Neural cell (in vitro differentiated cells): Measurements from ENCODE around the gene KLHL3. TPM values are rescaled to one million over a fixed set of nuclear protein-coding genes. Genes with fewer than 3 reads are reported as not detected.

Experiments
- H2AFZ ChIP-seq: fragments of 200-600, 300-800 bp; sonication (generic), shearing (Covaris generic); 2 replicates; pipeline ENCODE4 v1.6.0; 2014; ENCODE audit warnings: low read depth, mild to moderate bottlenecking, antibody characterized with exemption, low read length, moderate library complexity
- H3F3A ChIP-seq: fragments of 200-600 bp; shearing (Covaris generic); 2 replicates; pipeline ENCODE4 v1.6.1; 2016; ENCODE audit warnings: mild to moderate bottlenecking, moderate library complexity, mixed read lengths, antibody characterized with exemption, low read length; ENCODE audit not compliant: insufficient read depth, poor library complexity, severe bottlenecking
- H3K27ac ChIP-seq: fragments of 200-600, 300-800 bp; sonication (generic), shearing (Covaris generic); 2 replicates; pipeline ENCODE4 v1.5.1; 2014; ENCODE audit warnings: mild to moderate bottlenecking, low read length, moderate library complexity
- H3K27me3 ChIP-seq: fragments of 300-800, 200-600 bp; sonication (generic), shearing (Covaris generic); 2 replicates; pipeline ENCODE4 v1.6.0; 2014; ENCODE audit warnings: mild to moderate bottlenecking, low read depth, low read length, moderate library complexity; ENCODE audit not compliant: insufficient read depth
- H3K36me3 ChIP-seq: fragments of 300-800, 200-600 bp; sonication (generic), shearing (Covaris generic); 2 replicates; pipeline ENCODE4 v1.5.1; 2014; ENCODE audit warnings: mild to moderate bottlenecking, antibody characterized with exemption, low read length, moderate library complexity; ENCODE audit not compliant: insufficient read depth
- H3K4me2 ChIP-seq: fragments of 300-800, 200-600 bp; sonication (generic), shearing (Covaris generic); 2 replicates; pipeline ENCODE4 v1.6.0; 2014; ENCODE audit warnings: mild to moderate bottlenecking, low read length
- H3K4me3 ChIP-seq: fragments of 300-800, 200-600 bp; sonication (generic), shearing (Covaris generic); 2 replicates; pipeline ENCODE4 v1.5.1; 2014; ENCODE audit warnings: mild to moderate bottlenecking, low read length, moderate library complexity
- H3K79me2 ChIP-seq: fragments of 200-600 bp; shearing (Covaris generic); replicated peaks from 2 replicates; pipeline ENCODE4 v1.6.0; 2014; ENCODE audit warnings: mild to moderate bottlenecking, low read length, moderate library complexity; ENCODE audit not compliant: insufficient read depth
- H3K9ac ChIP-seq: fragments of 300-800, 200-600 bp; sonication (generic), shearing (Covaris generic); 2 replicates; pipeline ENCODE4 v1.6.1; 2016; ENCODE audit warnings: mild to moderate bottlenecking, low read length, mixed read lengths
- H3K9me2 ChIP-seq: fragments of 200-600 bp; shearing (Covaris generic); 2 replicates; pipeline ENCODE4 v1.6.1; 2016; ENCODE audit warnings: mild to moderate bottlenecking, low read length, mixed read lengths; ENCODE audit not compliant: insufficient read depth
- H3K9me3 ChIP-seq: fragments of 200-600, 300-800 bp; sonication (generic), shearing (Covaris generic); 2 replicates; pipeline ENCODE4 v1.6.1; 2016; ENCODE audit warnings: mild to moderate bottlenecking, mixed run types, low read length, moderate library complexity, mixed read lengths
- H4K20me1 ChIP-seq: fragments of 200-600 bp; shearing (Covaris generic); 2 replicates; pipeline ENCODE4 v1.6.1; 2016; ENCODE audit warnings: mild to moderate bottlenecking, mixed run types; ENCODE audit not compliant: insufficient read depth
- EP300 ChIP-seq: fragments of 450-650 bp; conservative IDR thresholded peaks from 2 replicates; pipeline ENCODE4 v1.6.1; 2014; ENCODE audit warnings: antibody characterized with exemption, mild to moderate bottlenecking, moderate library complexity; ENCODE audit not compliant: poor library complexity, severe bottlenecking
- EZH2 ChIP-seq: fragments of 200-600, 300-800 bp; shearing (Covaris generic), sonication (generic); IDR thresholded peaks from 2 replicates; pipeline ENCODE4 v1.6.1; 2014; ENCODE audit warnings: antibody characterized with exemption, low read length, borderline replicate concordance, mild to moderate bottlenecking; ENCODE audit not compliant: insufficient read depth, poor library complexity, severe bottlenecking
- MXI1 ChIP-seq: fragments of 450-650 bp; conservative IDR thresholded peaks from 2 replicates; pipeline ENCODE4 v1.6.1; 2014; ENCODE audit warnings: antibody characterized with exemption, mild to moderate bottlenecking; ENCODE audit not compliant: poor library complexity, severe bottlenecking
- POLR2AphosphoS5 ChIP-seq: IDR thresholded peaks from 2 replicates; pipeline ENCODE4 v1.6.1; 2012
- RAD21 ChIP-seq: fragments of 450-650 bp; conservative IDR thresholded peaks from 2 replicates; pipeline ENCODE4 v1.6.1; 2014; ENCODE audit warnings: antibody characterized with exemption, mild to moderate bottlenecking, moderate library complexity
- SMC3 ChIP-seq: fragments of 450-650 bp; conservative IDR thresholded peaks from 2 replicates; pipeline ENCODE4 v1.6.1; 2014; ENCODE audit warnings: antibody characterized with exemption, mild to moderate bottlenecking, moderate library complexity; ENCODE audit not compliant: poor library complexity
- TAF1 ChIP-seq: IDR thresholded peaks from 2 replicates; pipeline ENCODE4 v1.6.1; 2012; ENCODE audit warnings: low read depth
- polyA plus RNA-seq: library from polyadenylated mRNA; depleted of rRNA; stranded (reverse); fragments of >200 nt; gene quantifications from 2 replicates; pipeline ENCODE4 v1.2.3, GENCODE V29; 2014
- TF ChIP-seq, protein P1 (sequence below): IDR thresholded peaks from 2 replicates; pipeline ENCODE4 v1.6.1; 2012; ENCODE audit warnings: borderline replicate concordance
- TF ChIP-seq, protein P2 (sequence below): fragments of 450-650 bp; IDR thresholded peaks from 2 replicates; pipeline ENCODE4 v1.5.1; 2014; ENCODE audit warnings: antibody characterized with exemption, mild to moderate bottlenecking, moderate library complexity; ENCODE audit not compliant: poor library complexity, severe bottlenecking

The KLHL3 gene
- polyA plus RNA-seq, 1 donor from 2014 or later, result 12.9 TPM

DNA sequence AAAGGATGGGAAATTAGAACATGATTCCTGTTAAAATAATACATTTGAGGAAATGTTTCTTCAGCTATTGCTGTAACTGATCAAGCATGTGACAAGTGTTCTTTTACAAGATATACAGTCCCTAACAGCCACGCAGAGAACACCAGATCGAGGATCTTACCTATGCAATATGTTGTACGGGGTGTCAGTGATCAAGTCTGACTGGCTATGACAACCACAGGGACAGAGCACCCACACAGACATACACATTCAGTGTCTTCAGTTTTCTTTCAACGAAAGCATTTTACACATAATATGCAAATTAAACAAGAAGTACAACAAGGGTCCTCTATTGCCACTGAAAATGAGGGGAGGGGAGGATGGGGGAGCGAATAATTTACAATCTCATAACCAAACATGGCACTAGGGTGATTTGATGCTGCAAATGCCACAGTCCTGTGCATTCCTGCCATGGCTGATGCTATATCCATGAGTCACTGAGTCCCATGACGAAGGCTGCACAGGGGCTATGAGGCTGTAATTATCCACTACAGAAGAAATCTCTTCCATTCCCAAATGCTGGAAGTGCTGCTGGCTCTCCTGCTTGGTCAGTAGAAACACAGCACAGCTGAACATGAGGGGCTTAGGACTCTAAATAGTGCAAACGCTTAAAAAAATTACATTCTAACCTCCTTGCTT, 118.2 kb downstream of the KLHL3 start:
- no peaks in the 10 kb centered on the region for H3K79me2 ChIP-seq
- no peaks in the 10 kb centered on the region for H4K20me1 ChIP-seq
- H3K36me3 ChIP-seq, result no peaks in the 10 kb centered on the region
- TF ChIP-seq RAD21 (no peak), MXI1 (no peak), SMC3 (no peak), TAF1 (no peak), POLR2AphosphoS5 (no peak), EP300 (no peak), EZH2 (no peak)
- TF ChIP-seq, protein P1, sequence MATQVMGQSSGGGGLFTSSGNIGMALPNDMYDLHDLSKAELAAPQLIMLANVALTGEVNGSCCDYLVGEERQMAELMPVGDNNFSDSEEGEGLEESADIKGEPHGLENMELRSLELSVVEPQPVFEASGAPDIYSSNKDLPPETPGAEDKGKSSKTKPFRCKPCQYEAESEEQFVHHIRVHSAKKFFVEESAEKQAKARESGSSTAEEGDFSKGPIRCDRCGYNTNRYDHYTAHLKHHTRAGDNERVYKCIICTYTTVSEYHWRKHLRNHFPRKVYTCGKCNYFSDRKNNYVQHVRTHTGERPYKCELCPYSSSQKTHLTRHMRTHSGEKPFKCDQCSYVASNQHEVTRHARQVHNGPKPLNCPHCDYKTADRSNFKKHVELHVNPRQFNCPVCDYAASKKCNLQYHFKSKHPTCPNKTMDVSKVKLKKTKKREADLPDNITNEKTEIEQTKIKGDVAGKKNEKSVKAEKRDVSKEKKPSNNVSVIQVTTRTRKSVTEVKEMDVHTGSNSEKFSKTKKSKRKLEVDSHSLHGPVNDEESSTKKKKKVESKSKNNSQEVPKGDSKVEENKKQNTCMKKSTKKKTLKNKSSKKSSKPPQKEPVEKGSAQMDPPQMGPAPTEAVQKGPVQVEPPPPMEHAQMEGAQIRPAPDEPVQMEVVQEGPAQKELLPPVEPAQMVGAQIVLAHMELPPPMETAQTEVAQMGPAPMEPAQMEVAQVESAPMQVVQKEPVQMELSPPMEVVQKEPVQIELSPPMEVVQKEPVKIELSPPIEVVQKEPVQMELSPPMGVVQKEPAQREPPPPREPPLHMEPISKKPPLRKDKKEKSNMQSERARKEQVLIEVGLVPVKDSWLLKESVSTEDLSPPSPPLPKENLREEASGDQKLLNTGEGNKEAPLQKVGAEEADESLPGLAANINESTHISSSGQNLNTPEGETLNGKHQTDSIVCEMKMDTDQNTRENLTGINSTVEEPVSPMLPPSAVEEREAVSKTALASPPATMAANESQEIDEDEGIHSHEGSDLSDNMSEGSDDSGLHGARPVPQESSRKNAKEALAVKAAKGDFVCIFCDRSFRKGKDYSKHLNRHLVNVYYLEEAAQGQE, result no peak
- TF ChIP-seq, protein P2, sequence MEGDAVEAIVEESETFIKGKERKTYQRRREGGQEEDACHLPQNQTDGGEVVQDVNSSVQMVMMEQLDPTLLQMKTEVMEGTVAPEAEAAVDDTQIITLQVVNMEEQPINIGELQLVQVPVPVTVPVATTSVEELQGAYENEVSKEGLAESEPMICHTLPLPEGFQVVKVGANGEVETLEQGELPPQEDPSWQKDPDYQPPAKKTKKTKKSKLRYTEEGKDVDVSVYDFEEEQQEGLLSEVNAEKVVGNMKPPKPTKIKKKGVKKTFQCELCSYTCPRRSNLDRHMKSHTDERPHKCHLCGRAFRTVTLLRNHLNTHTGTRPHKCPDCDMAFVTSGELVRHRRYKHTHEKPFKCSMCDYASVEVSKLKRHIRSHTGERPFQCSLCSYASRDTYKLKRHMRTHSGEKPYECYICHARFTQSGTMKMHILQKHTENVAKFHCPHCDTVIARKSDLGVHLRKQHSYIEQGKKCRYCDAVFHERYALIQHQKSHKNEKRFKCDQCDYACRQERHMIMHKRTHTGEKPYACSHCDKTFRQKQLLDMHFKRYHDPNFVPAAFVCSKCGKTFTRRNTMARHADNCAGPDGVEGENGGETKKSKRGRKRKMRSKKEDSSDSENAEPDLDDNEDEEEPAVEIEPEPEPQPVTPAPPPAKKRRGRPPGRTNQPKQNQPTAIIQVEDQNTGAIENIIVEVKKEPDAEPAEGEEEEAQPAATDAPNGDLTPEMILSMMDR, result no peak
- H3K27me3 ChIP-seq, result no peaks in the 10 kb centered on the region
- no peak overlapping the region for H3K27ac ChIP-seq
- H3K4me3 ChIP-seq, result no peak overlapping the region
- no peak overlapping the region for H3K9ac ChIP-seq
- no peak overlapping the region for H2AFZ ChIP-seq
- no peak overlapping the region for H3K4me2 ChIP-seq
- H3F3A ChIP-seq, result no peaks in the 10 kb centered on the region
- no peaks in the 10 kb centered on the region for H3K9me3 ChIP-seq
- no peaks in the 10 kb centered on the region for H3K9me2 ChIP-seq

GRCh38 chr5:137616046-137616445, 119.8 kb downstream of the KLHL3 start:
- no peaks in the 10 kb centered on the region for H3K36me3 ChIP-seq
- H3K79me2 ChIP-seq, result no peaks in the 10 kb centered on the region
- H3K9ac ChIP-seq, result no peak overlapping the region
- H3K27me3 ChIP-seq, result no peaks in the 10 kb centered on the region
- no peak overlapping the region for H3K4me2 ChIP-seq
- H3K9me2 ChIP-seq, result no peaks in the 10 kb centered on the region
- TF ChIP-seq MXI1 (no peak), RAD21 (no peak), SMC3 (no peak)
- no peak overlapping the region for H2AFZ ChIP-seq
- H4K20me1 ChIP-seq, result no peaks in the 10 kb centered on the region
- H3K4me3 ChIP-seq, result no peak overlapping the region
- no peaks in the 10 kb centered on the region for H3K9me3 ChIP-seq
- H3F3A ChIP-seq, result no peaks in the 10 kb centered on the region
- H3K27ac ChIP-seq, result no peak overlapping the region
